Neural cell (in vitro differentiated cells): ENCODE measurements around the gene THAP7. TPM values are rescaled to one million over a fixed set of nuclear protein-coding genes. Genes with fewer than 3 reads are reported as not detected.

ENCODE experiments used
- H2AFZ ChIP-seq: fragments of 200-600, 300-800 bp; sonication (generic), shearing (Covaris generic); 2 replicates; pipeline ENCODE4 v1.6.0; 2014; ENCODE audit warnings: low read depth, mild to moderate bottlenecking, antibody characterized with exemption, low read length, moderate library complexity
- H3F3A ChIP-seq: fragments of 200-600 bp; shearing (Covaris generic); 2 replicates; pipeline ENCODE4 v1.6.1; 2016; ENCODE audit warnings: mild to moderate bottlenecking, moderate library complexity, mixed read lengths, antibody characterized with exemption, low read length; ENCODE audit not compliant: insufficient read depth, poor library complexity, severe bottlenecking
- H3K27ac ChIP-seq: fragments of 200-600, 300-800 bp; sonication (generic), shearing (Covaris generic); 2 replicates; pipeline ENCODE4 v1.5.1; 2014; ENCODE audit warnings: mild to moderate bottlenecking, low read length, moderate library complexity
- H3K27me3 ChIP-seq: fragments of 300-800, 200-600 bp; sonication (generic), shearing (Covaris generic); 2 replicates; pipeline ENCODE4 v1.6.0; 2014; ENCODE audit warnings: mild to moderate bottlenecking, low read depth, low read length, moderate library complexity; ENCODE audit not compliant: insufficient read depth
- H3K36me3 ChIP-seq: fragments of 300-800, 200-600 bp; sonication (generic), shearing (Covaris generic); 2 replicates; pipeline ENCODE4 v1.5.1; 2014; ENCODE audit warnings: mild to moderate bottlenecking, antibody characterized with exemption, low read length, moderate library complexity; ENCODE audit not compliant: insufficient read depth
- H3K4me2 ChIP-seq: fragments of 300-800, 200-600 bp; sonication (generic), shearing (Covaris generic); 2 replicates; pipeline ENCODE4 v1.6.0; 2014; ENCODE audit warnings: mild to moderate bottlenecking, low read length
- H3K4me3 ChIP-seq: fragments of 300-800, 200-600 bp; sonication (generic), shearing (Covaris generic); 2 replicates; pipeline ENCODE4 v1.5.1; 2014; ENCODE audit warnings: mild to moderate bottlenecking, low read length, moderate library complexity
- H3K79me2 ChIP-seq: fragments of 200-600 bp; shearing (Covaris generic); replicated peaks from 2 replicates; pipeline ENCODE4 v1.6.0; 2014; ENCODE audit warnings: mild to moderate bottlenecking, low read length, moderate library complexity; ENCODE audit not compliant: insufficient read depth
- H3K9ac ChIP-seq: fragments of 300-800, 200-600 bp; sonication (generic), shearing (Covaris generic); 2 replicates; pipeline ENCODE4 v1.6.1; 2016; ENCODE audit warnings: mild to moderate bottlenecking, low read length, mixed read lengths
- H3K9me2 ChIP-seq: fragments of 200-600 bp; shearing (Covaris generic); 2 replicates; pipeline ENCODE4 v1.6.1; 2016; ENCODE audit warnings: mild to moderate bottlenecking, low read length, mixed read lengths; ENCODE audit not compliant: insufficient read depth
- H3K9me3 ChIP-seq: fragments of 200-600, 300-800 bp; sonication (generic), shearing (Covaris generic); 2 replicates; pipeline ENCODE4 v1.6.1; 2016; ENCODE audit warnings: mild to moderate bottlenecking, mixed run types, low read length, moderate library complexity, mixed read lengths
- H4K20me1 ChIP-seq: fragments of 200-600 bp; shearing (Covaris generic); 2 replicates; pipeline ENCODE4 v1.6.1; 2016; ENCODE audit warnings: mild to moderate bottlenecking, mixed run types; ENCODE audit not compliant: insufficient read depth
- EP300 ChIP-seq: fragments of 450-650 bp; conservative IDR thresholded peaks from 2 replicates; pipeline ENCODE4 v1.6.1; 2014; ENCODE audit warnings: antibody characterized with exemption, mild to moderate bottlenecking, moderate library complexity; ENCODE audit not compliant: poor library complexity, severe bottlenecking
- EZH2 ChIP-seq: fragments of 200-600, 300-800 bp; shearing (Covaris generic), sonication (generic); IDR thresholded peaks from 2 replicates; pipeline ENCODE4 v1.6.1; 2014; ENCODE audit warnings: antibody characterized with exemption, low read length, borderline replicate concordance, mild to moderate bottlenecking; ENCODE audit not compliant: insufficient read depth, poor library complexity, severe bottlenecking
- MXI1 ChIP-seq: fragments of 450-650 bp; conservative IDR thresholded peaks from 2 replicates; pipeline ENCODE4 v1.6.1; 2014; ENCODE audit warnings: antibody characterized with exemption, mild to moderate bottlenecking; ENCODE audit not compliant: poor library complexity, severe bottlenecking
- POLR2AphosphoS5 ChIP-seq: IDR thresholded peaks from 2 replicates; pipeline ENCODE4 v1.6.1; 2012
- RAD21 ChIP-seq: fragments of 450-650 bp; conservative IDR thresholded peaks from 2 replicates; pipeline ENCODE4 v1.6.1; 2014; ENCODE audit warnings: antibody characterized with exemption, mild to moderate bottlenecking, moderate library complexity
- SMC3 ChIP-seq: fragments of 450-650 bp; conservative IDR thresholded peaks from 2 replicates; pipeline ENCODE4 v1.6.1; 2014; ENCODE audit warnings: antibody characterized with exemption, mild to moderate bottlenecking, moderate library complexity; ENCODE audit not compliant: poor library complexity
- TAF1 ChIP-seq: IDR thresholded peaks from 2 replicates; pipeline ENCODE4 v1.6.1; 2012; ENCODE audit warnings: low read depth
- polyA plus RNA-seq: library from polyadenylated mRNA; depleted of rRNA; stranded (reverse); fragments of >200 nt; gene quantifications from 2 replicates; pipeline ENCODE4 v1.2.3, GENCODE V29; 2014
- TF ChIP-seq, protein P1 (sequence below): fragments of 450-650 bp; IDR thresholded peaks from 2 replicates; pipeline ENCODE4 v1.5.1; 2014; ENCODE audit warnings: antibody characterized with exemption, mild to moderate bottlenecking, moderate library complexity; ENCODE audit not compliant: poor library complexity, severe bottlenecking
- TF ChIP-seq, protein P2 (sequence below): IDR thresholded peaks from 2 replicates; pipeline ENCODE4 v1.6.1; 2012; ENCODE audit warnings: borderline replicate concordance

THAP7 gene
- polyA plus RNA-seq, 1 donor from 2014 or later = 28.7 TPM

DNA sequence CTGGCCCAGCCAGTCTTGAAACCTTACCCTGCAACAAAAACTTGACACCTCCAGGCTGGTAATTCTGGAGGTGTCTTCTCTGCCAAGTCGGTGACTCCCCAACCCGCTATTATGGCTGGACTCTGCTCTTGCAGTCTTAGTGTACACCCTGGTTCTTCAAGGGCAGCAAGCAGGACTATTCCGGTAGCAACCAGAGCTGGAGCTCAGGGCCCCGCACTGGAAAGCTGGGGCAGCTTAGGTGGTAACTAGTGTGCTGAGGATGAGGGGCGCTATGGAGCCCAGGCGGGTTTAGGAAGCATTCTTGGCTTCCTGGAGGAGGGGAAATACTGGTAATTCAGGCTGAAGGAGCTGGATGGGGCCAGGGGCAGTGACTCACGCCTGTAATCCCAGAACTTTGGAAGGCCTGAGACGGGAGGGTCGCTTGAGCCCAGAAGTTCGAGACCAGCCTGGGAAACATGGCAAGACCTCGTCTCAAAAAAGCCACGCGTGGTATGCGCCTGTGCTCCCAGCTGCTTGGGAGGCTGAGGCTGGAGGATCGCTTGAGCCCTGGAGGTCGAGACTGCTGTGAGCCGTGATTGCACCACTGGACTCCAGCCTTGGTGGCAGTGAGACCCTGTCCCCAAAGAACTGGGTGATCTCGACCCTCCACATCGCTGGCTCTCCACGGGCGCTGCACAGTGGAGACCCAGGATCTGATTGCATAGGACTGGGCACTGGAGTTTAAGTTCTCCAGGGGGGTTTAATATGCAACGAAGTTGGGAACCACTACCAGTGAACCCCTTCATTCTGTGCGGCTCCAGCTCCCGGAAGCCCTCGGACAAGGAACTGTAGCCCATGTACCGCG lies 45.4 kb downstream of the THAP7 start:
- H2AFZ ChIP-seq = no peak overlapping the region
- H3K4me2 ChIP-seq = no peak overlapping the region
- H3K9ac ChIP-seq = no peak overlapping the region
- H3K79me2 ChIP-seq = no peaks in the 10 kb centered on the region
- H3K36me3 ChIP-seq = peaks cover 7% of the 10 kb centered on the region
- H4K20me1 ChIP-seq = no peaks in the 10 kb centered on the region
- no peak overlapping the region for H3K4me3 ChIP-seq
- no peaks in the 10 kb centered on the region for H3K9me2 ChIP-seq
- no peak overlapping the region for H3K27ac ChIP-seq
- no peaks in the 10 kb centered on the region for H3K9me3 ChIP-seq
- TF ChIP-seq, protein P1, sequence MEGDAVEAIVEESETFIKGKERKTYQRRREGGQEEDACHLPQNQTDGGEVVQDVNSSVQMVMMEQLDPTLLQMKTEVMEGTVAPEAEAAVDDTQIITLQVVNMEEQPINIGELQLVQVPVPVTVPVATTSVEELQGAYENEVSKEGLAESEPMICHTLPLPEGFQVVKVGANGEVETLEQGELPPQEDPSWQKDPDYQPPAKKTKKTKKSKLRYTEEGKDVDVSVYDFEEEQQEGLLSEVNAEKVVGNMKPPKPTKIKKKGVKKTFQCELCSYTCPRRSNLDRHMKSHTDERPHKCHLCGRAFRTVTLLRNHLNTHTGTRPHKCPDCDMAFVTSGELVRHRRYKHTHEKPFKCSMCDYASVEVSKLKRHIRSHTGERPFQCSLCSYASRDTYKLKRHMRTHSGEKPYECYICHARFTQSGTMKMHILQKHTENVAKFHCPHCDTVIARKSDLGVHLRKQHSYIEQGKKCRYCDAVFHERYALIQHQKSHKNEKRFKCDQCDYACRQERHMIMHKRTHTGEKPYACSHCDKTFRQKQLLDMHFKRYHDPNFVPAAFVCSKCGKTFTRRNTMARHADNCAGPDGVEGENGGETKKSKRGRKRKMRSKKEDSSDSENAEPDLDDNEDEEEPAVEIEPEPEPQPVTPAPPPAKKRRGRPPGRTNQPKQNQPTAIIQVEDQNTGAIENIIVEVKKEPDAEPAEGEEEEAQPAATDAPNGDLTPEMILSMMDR = no peak
- TF ChIP-seq EZH2 (no peak), TAF1 (no peak), RAD21 (no peak), POLR2AphosphoS5 (no peak), MXI1 (no peak), EP300 (no peak), SMC3 (no peak)
- TF ChIP-seq, protein P2, sequence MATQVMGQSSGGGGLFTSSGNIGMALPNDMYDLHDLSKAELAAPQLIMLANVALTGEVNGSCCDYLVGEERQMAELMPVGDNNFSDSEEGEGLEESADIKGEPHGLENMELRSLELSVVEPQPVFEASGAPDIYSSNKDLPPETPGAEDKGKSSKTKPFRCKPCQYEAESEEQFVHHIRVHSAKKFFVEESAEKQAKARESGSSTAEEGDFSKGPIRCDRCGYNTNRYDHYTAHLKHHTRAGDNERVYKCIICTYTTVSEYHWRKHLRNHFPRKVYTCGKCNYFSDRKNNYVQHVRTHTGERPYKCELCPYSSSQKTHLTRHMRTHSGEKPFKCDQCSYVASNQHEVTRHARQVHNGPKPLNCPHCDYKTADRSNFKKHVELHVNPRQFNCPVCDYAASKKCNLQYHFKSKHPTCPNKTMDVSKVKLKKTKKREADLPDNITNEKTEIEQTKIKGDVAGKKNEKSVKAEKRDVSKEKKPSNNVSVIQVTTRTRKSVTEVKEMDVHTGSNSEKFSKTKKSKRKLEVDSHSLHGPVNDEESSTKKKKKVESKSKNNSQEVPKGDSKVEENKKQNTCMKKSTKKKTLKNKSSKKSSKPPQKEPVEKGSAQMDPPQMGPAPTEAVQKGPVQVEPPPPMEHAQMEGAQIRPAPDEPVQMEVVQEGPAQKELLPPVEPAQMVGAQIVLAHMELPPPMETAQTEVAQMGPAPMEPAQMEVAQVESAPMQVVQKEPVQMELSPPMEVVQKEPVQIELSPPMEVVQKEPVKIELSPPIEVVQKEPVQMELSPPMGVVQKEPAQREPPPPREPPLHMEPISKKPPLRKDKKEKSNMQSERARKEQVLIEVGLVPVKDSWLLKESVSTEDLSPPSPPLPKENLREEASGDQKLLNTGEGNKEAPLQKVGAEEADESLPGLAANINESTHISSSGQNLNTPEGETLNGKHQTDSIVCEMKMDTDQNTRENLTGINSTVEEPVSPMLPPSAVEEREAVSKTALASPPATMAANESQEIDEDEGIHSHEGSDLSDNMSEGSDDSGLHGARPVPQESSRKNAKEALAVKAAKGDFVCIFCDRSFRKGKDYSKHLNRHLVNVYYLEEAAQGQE = no peak
- peaks cover 26% of the 10 kb centered on the region for H3K27me3 ChIP-seq
- H3F3A ChIP-seq = no peaks in the 10 kb centered on the region

DNA sequence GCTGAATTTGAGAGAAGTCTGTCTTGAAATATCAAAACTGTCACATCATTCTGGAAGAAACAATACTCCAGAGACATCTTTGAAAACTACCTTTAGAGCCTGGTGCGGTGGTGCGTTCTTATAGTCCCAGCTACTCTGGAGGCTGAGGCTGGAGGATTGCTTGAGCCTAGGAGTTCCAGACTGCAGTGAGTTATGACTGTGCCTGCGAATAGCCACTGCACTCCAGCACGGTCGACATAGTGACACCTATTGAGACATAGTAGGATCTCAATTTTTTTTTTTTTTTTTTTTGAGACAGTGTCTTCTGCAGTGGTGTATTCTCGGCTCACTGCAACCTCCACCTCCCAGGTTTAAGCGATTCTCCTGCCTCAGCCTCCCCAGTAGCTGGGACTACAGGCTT lies 46.4 kb downstream of the THAP7 start:
- Histone ChIP-seq H3K4me2 (no peak overlapping the region), H3K79me2 (no peaks in the 10 kb centered on the region), H3K9me2 (no peaks in the 10 kb centered on the region), H2AFZ (no peak overlapping the region), H3F3A (no peaks in the 10 kb centered on the region), H3K9me3 (no peaks in the 10 kb centered on the region), H3K27ac (no peak overlapping the region), H3K9ac (no peak overlapping the region), H4K20me1 (no peaks in the 10 kb centered on the region), H3K27me3 (peaks cover 26% of the 10 kb centered on the region), H3K36me3 (peaks cover 14% of the 10 kb centered on the region), H3K4me3 (no peak overlapping the region)
- TF ChIP-seq, protein P2 = no peak
- TF ChIP-seq, protein P1 = no peak
- TF ChIP-seq SMC3 (no peak), EP300 (no peak)
